ENCODE results near the gene DNAJC9.

DNA sequence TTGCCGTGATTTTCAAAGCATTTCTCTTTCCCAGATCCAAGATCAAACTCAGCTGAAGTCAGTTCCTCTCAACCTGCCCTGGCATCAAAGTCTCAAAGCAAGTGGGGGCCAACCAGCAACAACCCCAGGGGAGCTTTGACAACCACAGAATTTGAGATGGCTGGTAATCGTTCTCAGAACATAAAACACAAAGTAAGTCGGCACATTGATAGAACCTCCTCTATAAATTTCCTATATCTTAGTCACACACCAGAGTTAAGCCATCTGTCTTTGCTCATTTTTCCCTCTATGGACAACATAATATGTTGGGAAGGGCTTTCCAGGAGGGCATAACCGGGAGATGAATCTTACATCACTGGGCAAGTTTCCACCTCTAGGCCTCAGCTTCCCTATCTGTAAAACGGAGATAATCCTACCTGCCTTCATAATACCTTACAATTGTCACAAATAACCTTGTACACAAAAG lies 1.2 kb upstream of the DNAJC9 start:
- TF ChIP-seq, protein P1, sequence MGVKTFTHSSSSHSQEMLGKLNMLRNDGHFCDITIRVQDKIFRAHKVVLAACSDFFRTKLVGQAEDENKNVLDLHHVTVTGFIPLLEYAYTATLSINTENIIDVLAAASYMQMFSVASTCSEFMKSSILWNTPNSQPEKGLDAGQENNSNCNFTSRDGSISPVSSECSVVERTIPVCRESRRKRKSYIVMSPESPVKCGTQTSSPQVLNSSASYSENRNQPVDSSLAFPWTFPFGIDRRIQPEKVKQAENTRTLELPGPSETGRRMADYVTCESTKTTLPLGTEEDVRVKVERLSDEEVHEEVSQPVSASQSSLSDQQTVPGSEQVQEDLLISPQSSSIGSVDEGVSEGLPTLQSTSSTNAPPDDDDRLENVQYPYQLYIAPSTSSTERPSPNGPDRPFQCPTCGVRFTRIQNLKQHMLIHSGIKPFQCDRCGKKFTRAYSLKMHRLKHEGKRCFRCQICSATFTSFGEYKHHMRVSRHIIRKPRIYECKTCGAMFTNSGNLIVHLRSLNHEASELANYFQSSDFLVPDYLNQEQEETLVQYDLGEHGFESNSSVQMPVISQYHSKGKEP (tag by site-specific recombination; IDR thresholded peaks at IDR 0.05): no peak
- TF ChIP-seq YY2 (tag by site-specific recombination; IDR thresholded peaks at IDR 0.05): no peak
